ENCODE data around the gene PEF1. TPM values are rescaled to one million over a fixed set of nuclear protein-coding genes. Genes with fewer than 3 reads are reported as not detected.
A peak's percentile ranks its signal among the peaks of the same experiment; 100 is the strongest.

The PEF1 gene
- total RNA-seq, 4 donors from 2014 or later = 97.9 to 117 (median 103) TPM

DNA sequence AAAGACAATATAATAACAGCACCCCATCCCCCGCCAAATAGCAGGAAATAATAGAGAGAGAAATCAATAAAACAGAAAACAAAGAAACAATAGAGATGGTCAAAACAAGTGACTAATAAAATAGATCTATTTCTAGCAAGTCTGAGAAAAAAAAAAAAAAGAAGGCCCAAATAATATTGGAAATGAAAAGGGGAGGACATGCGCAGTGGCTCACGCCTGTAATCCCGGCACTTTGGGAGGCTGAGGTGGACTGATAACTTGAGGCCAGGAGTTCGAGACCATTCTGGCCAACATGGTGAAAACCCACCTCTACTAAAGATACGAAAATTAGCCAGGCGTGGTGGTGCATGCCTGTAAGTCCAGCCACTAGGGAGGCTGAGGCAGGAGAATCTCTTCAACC is 45.7 kb downstream of the PEF1 start:
- H3K4me1 ChIP-seq = no peaks in the 10 kb centered on the region
- H3K9me3 ChIP-seq = no peaks in the 10 kb centered on the region
- TF ChIP-seq, protein P1, sequence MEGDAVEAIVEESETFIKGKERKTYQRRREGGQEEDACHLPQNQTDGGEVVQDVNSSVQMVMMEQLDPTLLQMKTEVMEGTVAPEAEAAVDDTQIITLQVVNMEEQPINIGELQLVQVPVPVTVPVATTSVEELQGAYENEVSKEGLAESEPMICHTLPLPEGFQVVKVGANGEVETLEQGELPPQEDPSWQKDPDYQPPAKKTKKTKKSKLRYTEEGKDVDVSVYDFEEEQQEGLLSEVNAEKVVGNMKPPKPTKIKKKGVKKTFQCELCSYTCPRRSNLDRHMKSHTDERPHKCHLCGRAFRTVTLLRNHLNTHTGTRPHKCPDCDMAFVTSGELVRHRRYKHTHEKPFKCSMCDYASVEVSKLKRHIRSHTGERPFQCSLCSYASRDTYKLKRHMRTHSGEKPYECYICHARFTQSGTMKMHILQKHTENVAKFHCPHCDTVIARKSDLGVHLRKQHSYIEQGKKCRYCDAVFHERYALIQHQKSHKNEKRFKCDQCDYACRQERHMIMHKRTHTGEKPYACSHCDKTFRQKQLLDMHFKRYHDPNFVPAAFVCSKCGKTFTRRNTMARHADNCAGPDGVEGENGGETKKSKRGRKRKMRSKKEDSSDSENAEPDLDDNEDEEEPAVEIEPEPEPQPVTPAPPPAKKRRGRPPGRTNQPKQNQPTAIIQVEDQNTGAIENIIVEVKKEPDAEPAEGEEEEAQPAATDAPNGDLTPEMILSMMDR (IDR thresholded peaks at IDR 0.05) = no peak
- TF ChIP-seq POLR2AphosphoS5 (IDR thresholded peaks at IDR 0.05) (no peak), POLR2A (IDR thresholded peaks at IDR 0.05) (no peak), EP300 (IDR thresholded peaks at IDR 0.05) (no peak)
- H3K27me3 ChIP-seq = no peaks in the 10 kb centered on the region
- no peak for DNase-seq (ENCODE audit: low spot score in 2 of 2)
- no peaks in the 10 kb centered on the region for H3K36me3 ChIP-seq
- no peak overlapping the region for H3K4me3 ChIP-seq
- WGBS = 98% methylated on average over 7 of the region's 7 CpGs
- no peak overlapping the region for H3K27ac ChIP-seq

- DNase-seq (ENCODE audit: low spot score in 2 of 2) = no peak
- Histone ChIP-seq H3K27ac (no peak overlapping the region), H3K4me1 (no peaks in the 10 kb centered on the region), H3K36me3 (no peaks in the 10 kb centered on the region), H3K9me3 (no peaks in the 10 kb centered on the region), H3K4me3 (no peak overlapping the region), H3K27me3 (no peaks in the 10 kb centered on the region)
- WGBS = 34% methylated on average over 6 of the region's 6 CpGs
- TF ChIP-seq, protein P1 (IDR thresholded peaks at IDR 0.05) = no peak
- TF ChIP-seq POLR2A (IDR thresholded peaks at IDR 0.05) (no peak), POLR2AphosphoS5 (IDR thresholded peaks at IDR 0.05) (no peak), EP300 (IDR thresholded peaks at IDR 0.05) (no peak)
Measured at GRCh38 chr1:31596737-31597097, 48.0 kb downstream of the PEF1 start.

DNA sequence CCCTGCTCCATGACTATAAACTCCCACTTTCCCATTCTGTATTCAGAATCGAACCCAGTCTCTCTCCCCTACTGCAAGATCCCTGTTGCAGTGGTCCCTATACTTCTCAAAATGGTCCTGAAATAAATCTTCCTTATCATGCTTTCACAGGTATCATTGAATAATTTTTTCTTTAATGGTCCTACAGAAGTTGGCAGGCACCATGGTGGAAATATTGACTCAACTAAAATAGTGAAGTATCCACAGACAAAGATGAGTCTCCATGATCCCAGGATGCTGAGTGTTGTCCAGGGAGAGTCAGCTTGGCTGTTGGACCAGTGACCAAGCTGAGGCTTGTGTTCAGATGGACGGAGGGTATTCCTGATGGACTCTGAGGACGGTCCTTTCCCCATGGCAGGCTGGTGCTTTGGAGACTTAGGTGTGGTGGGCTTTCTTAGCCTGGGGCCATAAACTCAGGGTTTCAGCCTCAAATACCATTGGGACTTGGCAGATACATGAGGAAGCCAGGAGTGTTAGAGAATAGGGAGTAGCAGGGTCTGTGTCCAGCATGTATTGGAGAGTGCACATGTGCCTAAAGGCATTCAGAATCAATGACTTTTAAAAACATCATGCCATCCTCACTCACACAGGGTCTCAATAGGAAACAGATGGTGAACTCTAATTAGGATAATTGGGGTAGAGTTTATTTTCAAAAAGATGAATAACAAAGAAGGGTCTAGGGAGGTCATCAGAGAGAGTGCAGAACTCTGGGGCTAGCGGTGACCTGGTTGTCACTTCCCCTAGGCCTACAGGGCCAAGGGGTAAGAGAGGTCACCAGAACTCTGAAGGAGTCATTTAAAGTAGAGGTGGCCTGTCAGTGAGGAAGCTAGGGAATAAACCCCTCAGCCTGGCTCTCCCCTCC is 48.6 kb downstream of the PEF1 start:
- no peak overlapping the region for H3K27ac ChIP-seq
- TF ChIP-seq EP300 (IDR thresholded peaks at IDR 0.05) (no peak), POLR2A (IDR thresholded peaks at IDR 0.05) (no peak), POLR2AphosphoS5 (IDR thresholded peaks at IDR 0.05) (no peak)
- TF ChIP-seq, protein P1 (IDR thresholded peaks at IDR 0.05) = no peak
- no peak for DNase-seq (ENCODE audit: low spot score in 2 of 2)

GRCh38 chr1:31593770-31594632 is 50.7 kb downstream of the PEF1 start:
- no peak for DNase-seq (ENCODE audit: low spot score in 2 of 2)
- no peak overlapping the region for H3K27ac ChIP-seq
- H3K9me3 ChIP-seq = no peaks in the 10 kb centered on the region
- TF ChIP-seq, protein P1 (IDR thresholded peaks at IDR 0.05) = peak; percentile 70 to 89
- no peak for TF ChIP-seq EP300 (IDR thresholded peaks at IDR 0.05)
- H3K4me3 ChIP-seq = no peak overlapping the region
- 56% methylated on average over 10 of the region's 10 CpGs for WGBS
- peaks cover 6% of the 10 kb centered on the region for H3K4me1 ChIP-seq
- no peaks in the 10 kb centered on the region for H3K36me3 ChIP-seq
- no peaks in the 10 kb centered on the region for H3K27me3 ChIP-seq

More for the DNA sequence above, 48.6 kb downstream of the PEF1 start:
- no peaks in the 10 kb centered on the region for H3K9me3 ChIP-seq
- no peaks in the 10 kb centered on the region for H3K36me3 ChIP-seq
- 90% methylated on average over 4 of the region's 4 CpGs for WGBS
- H3K4me3 ChIP-seq = no peak overlapping the region
- no peaks in the 10 kb centered on the region for H3K4me1 ChIP-seq
- no peaks in the 10 kb centered on the region for H3K27me3 ChIP-seq

DNA sequence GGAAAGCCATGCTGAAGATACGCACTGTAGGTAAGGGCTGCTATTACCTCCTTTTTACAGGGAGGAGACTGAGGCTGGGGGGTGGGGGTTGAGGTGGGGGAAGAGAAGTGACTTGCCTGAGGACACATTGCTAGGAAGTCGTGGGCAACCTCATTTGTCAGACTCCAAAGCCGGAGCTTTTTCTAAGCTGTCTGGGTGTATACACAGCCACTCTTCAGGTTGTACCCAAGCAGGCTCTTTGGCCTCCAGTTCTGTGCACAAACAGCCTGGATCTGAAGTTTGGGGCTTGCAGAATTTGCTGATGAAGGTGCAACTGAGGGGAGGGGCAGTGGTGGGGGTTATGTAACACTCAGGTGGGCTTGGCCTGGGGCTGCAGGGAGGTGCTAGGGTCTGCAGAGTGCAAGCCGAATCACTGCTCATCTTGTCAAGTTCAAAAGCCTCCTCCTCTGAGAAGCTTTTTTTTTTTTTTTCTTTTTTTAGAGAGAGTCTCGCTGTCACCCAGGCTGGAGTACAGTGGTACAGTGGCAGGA is 51.5 kb downstream of the PEF1 start:
- 87% methylated on average over 5 of the region's 5 CpGs for WGBS
- DNase-seq (ENCODE audit: low spot score in 2 of 2) = no peak
- Histone ChIP-seq H3K4me1 (peaks cover 14% of the 10 kb centered on the region), H3K9me3 (no peaks in the 10 kb centered on the region), H3K27me3 (peaks cover 4% of the 10 kb centered on the region), H3K4me3 (no peak overlapping the region), H3K36me3 (no peaks in the 10 kb centered on the region), H3K27ac (no peak overlapping the region)
- TF ChIP-seq POLR2AphosphoS5 (IDR thresholded peaks at IDR 0.05) (no peak), POLR2A (IDR thresholded peaks at IDR 0.05) (no peak), EP300 (IDR thresholded peaks at IDR 0.05) (no peak)
- TF ChIP-seq, protein P1 (IDR thresholded peaks at IDR 0.05) = no peak

Measured in suprapubic skin (tissue), 4 donors.